Spinal cord (tissue), 10 donors: ENCODE data around the gene ADAMTS5. TPM values are rescaled to one million over a fixed set of nuclear protein-coding genes. Genes with fewer than 3 reads are reported as not detected.

ENCODE experiments used
- DNase-seq, 6 donors: peaks; one replicate each; pipeline versions ENCODE4 v3.0.0 to v3.0.0-alpha.2; 2013 to 2015; ENCODE audit warnings: low spot score in 6 of 6, low read depth in 4 of 6
- H3K27ac ChIP-seq: one replicate; pipeline ENCODE4 v1.5.1; 2013; ENCODE audit warnings: low read depth, low read length, control low read depth
- H3K27me3 ChIP-seq: one replicate; pipeline ENCODE4 v1.6.1; 2013; ENCODE audit warnings: low read length; ENCODE audit not compliant: control insufficient read depth, insufficient read depth
- H3K36me3 ChIP-seq: one replicate; pipeline ENCODE4 v1.6.1; 2013; ENCODE audit warnings: low read length; ENCODE audit not compliant: control insufficient read depth, insufficient read depth
- H3K4me1 ChIP-seq: one replicate; pipeline ENCODE4 v1.6.1; 2013; ENCODE audit warnings: low read length; ENCODE audit not compliant: control insufficient read depth, insufficient read depth
- H3K4me3 ChIP-seq: one replicate; pipeline ENCODE4 v1.5.1; 2013; ENCODE audit warnings: low read depth, low read length, control low read depth
- H3K9me3 ChIP-seq: one replicate; pipeline ENCODE4 v1.6.1; 2013; ENCODE audit warnings: low read length; ENCODE audit not compliant: control insufficient read depth, insufficient read depth
- WGBS: methylation state at CpG from one replicate; pipeline ENCODE4 v1.1.5; 2013; ENCODE audit warnings: missing lambda C conversion rate; ENCODE audit not compliant: insufficient coverage; 5-methylcytosine and 5-hydroxymethylcytosine counted together
- polyA plus RNA-seq, 2 donors: library from polyadenylated mRNA; unstranded; fragments of 120-200 nt; gene quantifications; one replicate each; pipeline ENCODE4 v1.2.1, GENCODE V29; 2013; ENCODE audit not compliant: insufficient read length in 2 of 2
- small RNA-seq: library from RNA; depleted of rRNA; stranded (forward); fragments of <200 nt; gene quantifications from one replicate; pipeline ENCODE3, GENCODE V24; 2014; ENCODE audit warnings: low replicate concordance
- total RNA-seq, 2 donors: library from RNA; depleted of rRNA in 1 of 2; stranded (reverse); fragments of 120-200 nt in 1 of 2; fragments of >200 nt in 1 of 2; gene quantifications; one replicate each; pipeline versions ENCODE4 v1.2.3 to v1.2.4, GENCODE V29; 2013 to 2014
- donor health status: healthy.

ADAMTS5 gene
- total and polyA plus RNA-seq, 4 donors: 5.2 to 20.1 (median 7.8) TPM

DNA sequence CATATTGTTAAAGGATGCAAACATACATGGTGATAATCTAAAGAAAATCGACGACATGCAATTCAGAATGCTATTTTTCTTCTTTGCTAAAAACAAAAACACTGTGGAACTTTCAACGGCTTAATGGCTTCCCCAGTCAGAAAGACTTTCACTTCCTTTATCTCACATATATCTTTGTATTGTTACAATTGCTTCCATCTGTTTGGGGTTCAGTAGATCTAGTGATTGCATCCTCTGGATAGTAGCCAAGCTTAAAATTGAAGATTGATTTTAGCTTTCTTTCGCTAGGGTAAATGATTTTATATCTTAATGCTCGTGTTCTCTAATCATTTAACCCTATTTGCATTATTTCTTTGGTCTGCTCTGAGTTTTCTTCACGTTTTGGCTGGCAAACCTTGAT lies 89.9 kb downstream of the ADAMTS5 start:
- Histone ChIP-seq H3K27me3 (no peaks in the 10 kb centered on the region), H3K27ac (no peak overlapping the region), H3K9me3 (no peaks in the 10 kb centered on the region), H3K36me3 (no peaks in the 10 kb centered on the region), H3K4me3 (no peak overlapping the region), H3K4me1 (no peaks in the 10 kb centered on the region)
- no CpG with 5 or more reads among the region's 6 CpGs for WGBS
- DNase-seq: no peak

DNA sequence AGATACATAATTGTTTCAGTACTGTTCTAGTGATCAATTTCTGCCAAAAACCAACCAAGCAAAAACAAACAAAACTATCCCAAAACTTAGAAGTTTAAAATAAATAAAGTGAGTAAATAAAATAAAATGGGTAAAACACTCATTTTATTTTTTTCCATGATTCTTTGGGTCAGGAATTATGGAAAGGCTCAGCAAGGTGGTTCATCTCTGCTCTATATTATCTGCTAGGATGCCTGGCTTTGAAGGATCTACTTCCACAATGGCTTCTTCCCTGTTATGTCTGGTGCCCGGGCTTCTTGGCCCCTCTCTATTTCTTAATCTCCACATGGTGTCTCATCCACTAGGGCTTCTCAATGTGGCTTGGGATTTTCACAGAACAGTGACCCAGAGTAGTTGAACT lies 92.5 kb downstream of the ADAMTS5 start:
- no CpG with 5 or more reads among the region's 1 CpG for WGBS
- no peak for DNase-seq
- Histone ChIP-seq H3K9me3 (no peaks in the 10 kb centered on the region), H3K27ac (no peak overlapping the region), H3K4me3 (no peak overlapping the region), H3K4me1 (no peaks in the 10 kb centered on the region), H3K27me3 (no peaks in the 10 kb centered on the region), H3K36me3 (no peaks in the 10 kb centered on the region)

Small RNAs within 50 kb of the gene (small RNA-seq; reads per million reads assigned to genes)
- gene MIR4759: not detected

Other genes with a start within 250 kb of the ADAMTS5 start
- gene ADAMTS1, start 121.7 kb downstream of the ADAMTS5 start, total RNA-seq: 10 to 100 TPM; 20.5 to 83.2 TPM
- gene ADAMTS1, start 121.7 kb downstream of the ADAMTS5 start, polyA plus RNA-seq: 10 to 100 TPM in 1 of 2 donors, 1 to 10 TPM in 1; 6.9 to 10.8 TPM